Mucosa of gallbladder (tissue), 1 donor: ENCODE measurements around the gene SH3GLB1. TPM values are rescaled to one million over a fixed set of nuclear protein-coding genes. Genes with fewer than 3 reads are reported as not detected.

Experiments used
- DNase-seq: peaks from one replicate; pipeline ENCODE4 v3.0.0-alpha.2; 2020; ENCODE audit warnings: low spot score
- total RNA-seq: library from RNA; stranded (reverse); gene quantifications from one replicate; pipeline ENCODE4 v1.2.1, GENCODE V29; 2021
- donor health status: DM: no; HTN: no; CAD: no.

SH3GLB1 gene
- total RNA-seq, 1 donor from 2014 or later, result 65.7 TPM

DNA sequence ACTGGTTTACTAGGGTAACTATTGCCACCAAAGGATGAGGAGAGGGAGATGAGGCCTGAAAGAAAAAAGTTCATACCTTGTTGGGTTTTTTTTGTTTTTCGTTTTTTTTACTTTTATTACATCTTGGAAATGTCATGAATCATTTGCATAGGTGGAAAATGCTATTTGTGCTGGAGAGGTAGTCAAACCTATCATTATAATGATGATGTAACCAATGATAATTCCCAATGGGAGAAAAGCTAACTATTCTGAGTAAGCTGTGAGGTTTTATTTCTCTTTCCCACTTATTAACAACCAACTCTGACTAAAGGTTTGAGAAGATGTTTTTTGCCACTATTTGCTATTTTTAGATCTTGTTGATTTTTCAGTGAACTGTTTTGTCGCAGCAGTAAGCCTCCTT is 29.0 kb downstream of the SH3GLB1 start:
- DNase-seq, result no peak

GRCh38 chr1:86739648-86740509 is 35.5 kb downstream of the SH3GLB1 start:
- no peak for DNase-seq

DNA sequence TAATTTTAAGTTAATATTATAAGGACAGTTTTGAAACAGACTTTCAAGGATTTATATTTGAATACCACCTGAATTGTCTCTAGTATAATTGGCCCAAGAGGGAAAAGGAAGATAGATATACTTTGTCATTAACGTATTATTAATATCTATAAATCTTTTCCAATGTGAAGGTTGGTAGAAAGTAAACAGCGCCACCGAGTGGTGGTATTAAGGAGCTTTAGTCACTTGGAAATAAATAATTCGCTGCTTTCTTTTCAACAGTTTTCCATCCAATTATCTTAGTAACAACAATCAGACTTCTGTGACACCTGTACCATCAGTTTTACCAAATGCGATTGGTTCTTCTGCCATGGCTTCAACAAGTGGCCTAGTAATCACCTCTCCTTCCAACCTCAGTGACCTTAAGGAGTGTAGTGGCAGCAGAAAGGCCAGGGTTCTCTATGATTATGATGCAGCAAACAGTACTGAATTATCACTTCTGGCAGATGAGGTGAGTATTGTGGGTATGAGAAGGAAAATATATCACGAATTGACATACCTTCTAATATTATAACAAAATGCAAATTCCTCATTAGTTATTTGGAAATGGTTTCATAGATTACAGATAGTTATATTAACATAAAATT is 37.7 kb downstream of the SH3GLB1 start:
- DNase-seq, result no peak

DNA sequence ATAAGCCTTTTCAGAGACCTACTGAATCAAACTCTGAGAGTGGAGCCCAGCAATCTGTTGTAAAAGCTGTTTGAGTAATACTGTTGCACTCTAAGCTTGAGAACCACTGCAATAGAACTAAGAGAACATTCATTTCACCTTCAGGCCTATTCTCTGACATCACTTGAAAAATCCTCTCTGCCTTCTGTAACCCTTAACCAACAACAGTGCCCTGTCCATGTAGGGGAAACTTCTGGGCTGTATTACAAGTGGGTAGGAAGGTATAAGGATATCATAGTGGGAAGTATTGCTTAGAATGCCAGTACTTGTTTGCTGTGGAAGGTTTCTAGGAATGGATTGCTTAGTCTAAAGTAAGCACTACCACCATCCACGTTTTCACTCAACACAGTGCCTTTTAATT is 42.9 kb downstream of the SH3GLB1 start:
- no peak for DNase-seq

- no peak for DNase-seq
Observed at GRCh38 chr1:86748622-86749373, 44.4 kb downstream of the SH3GLB1 start.

- DNase-seq, result no peak
Observed at GRCh38 chr1:86750076-86750475, 45.7 kb downstream of the SH3GLB1 start.

DNA sequence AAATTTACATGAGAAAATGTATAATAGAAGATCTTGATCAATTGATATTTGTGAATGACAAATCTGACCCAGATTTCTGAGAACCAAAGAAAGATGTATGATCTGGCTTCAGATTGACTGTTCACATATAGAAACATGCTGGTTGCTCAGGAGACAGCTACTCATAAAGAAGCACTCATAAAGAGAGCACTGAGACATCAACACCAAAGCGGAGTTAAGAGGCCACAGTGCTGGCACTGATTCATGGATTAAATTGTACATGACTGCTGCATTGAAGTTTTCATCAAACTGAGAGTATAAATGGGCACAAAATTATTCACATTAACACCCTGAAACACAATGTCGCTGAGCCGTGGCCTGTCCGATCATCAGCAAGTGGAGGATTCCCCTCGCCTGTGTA is 46.2 kb downstream of the SH3GLB1 start:
- no peak for DNase-seq

DNA sequence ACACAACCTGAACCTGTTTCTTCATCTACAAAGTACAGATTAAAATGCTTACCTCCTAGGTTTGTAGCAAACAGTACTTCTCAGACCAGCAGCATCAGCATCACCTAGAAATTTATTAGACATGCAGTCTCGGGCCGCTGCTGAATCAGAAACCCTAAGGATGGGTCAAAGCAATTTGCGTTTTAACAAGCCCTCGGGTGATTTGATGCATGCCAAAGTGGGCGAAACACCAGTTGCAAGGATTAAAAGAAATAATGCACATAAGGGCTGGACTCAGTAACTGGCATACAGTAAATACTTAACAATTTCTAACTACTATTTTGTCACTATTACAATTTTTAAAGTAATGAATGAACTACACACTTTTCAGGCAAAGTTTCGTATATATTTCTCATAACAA is 47.5 kb downstream of the SH3GLB1 start:
- DNase-seq, result no peak

- no peak for DNase-seq
Observed at GRCh38 chr1:86753700-86754099, 49.3 kb downstream of the SH3GLB1 start.

DNA sequence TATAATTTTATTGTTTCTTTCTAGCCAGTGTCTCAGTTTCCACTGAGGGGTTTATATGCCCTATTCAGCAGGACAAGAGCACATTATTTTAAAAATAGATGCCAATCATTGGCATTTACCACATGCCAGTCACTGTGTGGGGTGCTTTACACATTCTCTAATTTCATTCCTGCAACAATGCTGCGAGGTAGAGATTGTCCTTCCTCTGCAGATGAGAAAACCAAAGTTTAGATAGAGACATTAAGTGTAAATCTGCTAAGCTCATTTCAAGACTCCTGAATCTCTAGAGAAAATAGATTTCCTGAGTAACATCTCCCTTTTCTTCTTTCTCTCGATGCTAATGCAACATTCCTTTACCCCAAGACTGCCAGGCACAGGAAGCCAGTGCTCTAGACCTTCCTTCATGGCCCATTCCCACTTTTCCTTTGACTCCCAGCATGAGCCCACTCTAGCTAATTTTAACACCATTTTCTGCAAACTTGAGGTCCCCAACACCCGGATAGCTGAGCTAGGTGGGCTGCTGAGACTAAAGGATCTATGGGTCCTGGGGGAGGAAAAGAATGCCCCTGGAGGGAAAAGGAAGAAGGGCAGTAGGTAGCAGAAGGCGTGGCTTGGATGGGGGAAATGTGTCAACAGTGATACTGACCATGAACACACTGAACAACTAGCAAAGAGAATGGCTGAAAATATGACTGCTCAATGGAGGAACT is 50.0 kb downstream of the SH3GLB1 start:
- no peak for DNase-seq

DNA sequence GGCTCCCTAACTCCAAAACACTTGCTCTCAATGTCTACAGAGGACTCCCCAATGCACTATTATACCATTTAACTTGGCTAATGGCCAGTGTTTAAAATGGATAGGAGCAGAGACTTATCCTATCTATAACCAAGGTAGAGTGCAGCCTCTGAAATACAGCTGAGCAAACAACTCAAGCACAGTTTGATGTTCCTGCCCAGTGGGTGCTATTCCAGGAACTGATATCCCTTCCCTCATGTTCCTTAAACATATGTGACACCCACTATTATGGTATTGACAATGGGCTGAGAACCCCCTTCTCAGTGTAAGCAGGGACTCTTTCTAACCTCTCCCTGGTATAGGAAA is 51.7 kb downstream of the SH3GLB1 start:
- DNase-seq, result no peak

GRCh38 chr1:86757272-86757984 is 53.1 kb downstream of the SH3GLB1 start:
- peak; percentile 48 for DNase-seq

DNA sequence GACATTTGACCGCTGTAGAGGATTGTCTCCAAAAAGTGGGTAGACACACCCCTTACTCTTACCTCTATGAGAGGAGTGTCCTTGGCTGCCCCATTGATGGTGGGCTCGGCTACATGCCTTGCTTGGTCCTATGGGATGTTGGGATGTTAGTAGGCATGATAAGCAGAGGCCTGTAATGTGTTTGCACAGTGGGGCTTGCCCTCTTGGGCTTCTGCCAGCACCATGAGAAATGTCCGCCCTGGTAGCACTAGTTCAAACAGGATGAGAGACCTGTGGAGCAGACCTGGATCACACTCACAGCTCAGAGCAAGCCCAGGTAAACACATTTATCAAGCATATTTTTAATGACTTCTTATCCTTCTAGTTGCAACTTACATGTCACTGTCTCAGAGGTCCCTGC is 54.2 kb downstream of the SH3GLB1 start:
- DNase-seq, result peak; percentile 75

DNA sequence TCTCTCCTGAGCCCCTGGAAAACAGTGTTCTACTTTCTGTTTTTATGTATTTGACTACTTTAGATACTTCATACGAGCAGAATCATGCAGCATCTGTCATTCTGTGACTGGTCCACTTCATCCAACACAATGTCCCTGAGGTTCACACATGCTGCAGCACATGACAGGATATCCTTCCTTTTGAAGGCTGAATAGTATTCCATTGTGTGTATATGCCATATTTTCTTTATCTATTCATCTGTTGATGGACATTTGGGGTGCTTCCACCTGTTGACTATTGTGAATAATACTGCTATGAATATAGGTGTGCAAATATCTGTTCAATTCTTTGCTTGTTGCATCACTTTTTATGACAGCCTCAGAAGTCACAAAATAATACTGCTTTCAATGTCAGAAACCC is 55.8 kb downstream of the SH3GLB1 start:
- no peak for DNase-seq

GRCh38 chr1:86762336-86762735 is 58.0 kb downstream of the SH3GLB1 start:
- no peak for DNase-seq

- no peak for DNase-seq
Observed at GRCh38 chr1:86764523-86764922, 60.1 kb downstream of the SH3GLB1 start.

DNA sequence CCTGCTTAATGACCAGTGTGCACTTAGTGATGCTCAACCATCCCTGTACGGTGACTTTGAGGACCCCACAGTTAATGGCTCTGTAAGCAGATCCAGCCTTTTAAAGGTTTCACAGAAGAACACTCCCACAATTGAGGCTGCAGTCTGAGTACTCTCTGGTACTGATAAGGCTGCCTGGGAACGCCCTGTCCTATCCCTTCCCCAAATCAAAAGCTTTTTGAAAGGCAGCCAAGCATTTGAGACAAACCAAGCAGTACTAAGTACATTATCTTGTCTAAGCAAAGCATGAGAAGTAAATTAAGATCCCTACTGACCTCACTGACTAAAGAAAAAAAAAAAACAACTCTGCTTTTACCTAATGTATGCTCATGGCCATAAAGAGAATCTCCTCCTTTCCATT is 60.7 kb downstream of the SH3GLB1 start:
- DNase-seq, result no peak

DNA sequence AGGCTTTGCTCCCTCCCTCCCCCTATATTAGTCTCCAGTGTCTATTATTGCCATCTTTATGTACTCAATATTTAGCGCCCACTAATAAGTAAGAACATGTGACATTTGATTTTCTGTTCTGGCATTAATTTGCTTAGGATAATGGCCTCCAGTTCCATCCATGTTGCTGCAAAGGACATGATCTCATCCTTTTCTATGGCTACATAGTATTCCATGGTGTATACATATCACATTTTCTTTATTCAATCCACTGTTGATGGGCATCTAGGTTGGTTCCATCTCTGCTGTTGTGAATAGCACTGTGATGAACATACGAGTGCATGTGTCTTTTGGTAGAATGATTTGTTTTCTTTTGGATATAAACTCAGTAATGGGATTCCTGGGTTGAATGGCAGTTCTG is 61.3 kb downstream of the SH3GLB1 start:
- no peak for DNase-seq

DNA sequence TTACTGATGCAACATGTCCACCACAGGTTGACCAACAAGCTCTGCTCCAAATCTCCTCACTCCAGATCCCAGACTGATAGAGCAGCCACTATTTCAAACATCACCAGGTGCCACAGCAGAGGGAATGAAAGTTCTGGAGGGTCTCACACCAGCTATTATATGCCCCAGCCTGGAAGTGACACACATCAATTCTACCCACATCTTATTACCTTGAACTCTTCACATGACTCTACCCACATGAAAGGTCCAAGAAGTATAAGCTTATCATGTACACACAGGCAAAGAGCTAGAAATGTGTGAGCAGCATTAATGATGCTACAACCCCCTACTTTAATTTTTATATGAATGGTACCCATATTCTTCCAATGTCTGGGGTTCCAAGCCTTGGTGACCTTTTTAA is 64.2 kb downstream of the SH3GLB1 start:
- no peak for DNase-seq

GRCh38 chr1:86769065-86769464 is 64.7 kb downstream of the SH3GLB1 start:
- no peak for DNase-seq
